GM12865 (cell line): ENCODE data around the gene MOK.

Experiments
- DNase-seq: peaks from one replicate; pipeline ENCODE4 v3.0.0; 2010; ENCODE audit warnings: low read depth
- H3K4me3 ChIP-seq: 2 replicates; pipeline ENCODE4 v1.5.1; 2011; ENCODE audit warnings: mild to moderate bottlenecking, low read depth, low read length, control low read depth
- CTCF ChIP-seq: IDR thresholded peaks from 2 replicates; pipeline ENCODE4 v1.5.1; 2011; ENCODE audit warnings: low read length, control low read depth, low read depth, inconsistent platforms; ENCODE audit not compliant: insufficient read depth; ENCODE audit errors: missing control alignments

The MOK gene

GRCh38 chr14:102345232-102345631, 40.3 kb upstream of the MOK start:
- H3K4me3 ChIP-seq = no peak overlapping the region
- TF ChIP-seq CTCF = no peak
- DNase-seq = no peak

- no peak for TF ChIP-seq CTCF
- DNase-seq = no peak
- H3K4me3 ChIP-seq = no peak overlapping the region
These were observed 39.5 kb upstream of the MOK start for GRCh38 chr14:102344485-102344884.

- H3K4me3 ChIP-seq = no peak overlapping the region
- TF ChIP-seq CTCF = no peak
- DNase-seq = no peak
These were observed 39.1 kb upstream of the MOK start for GRCh38 chr14:102344084-102344483.

GRCh38 chr14:102342238-102342637, 37.3 kb upstream of the MOK start:
- TF ChIP-seq CTCF = no peak
- DNase-seq = no peak
- no peak overlapping the region for H3K4me3 ChIP-seq

GRCh38 chr14:102341566-102341965, 36.6 kb upstream of the MOK start:
- DNase-seq = no peak
- no peak overlapping the region for H3K4me3 ChIP-seq
- no peak for TF ChIP-seq CTCF

- no peak overlapping the region for H3K4me3 ChIP-seq
- TF ChIP-seq CTCF = no peak
- DNase-seq = no peak
These were observed 33.8 kb upstream of the MOK start for GRCh38 chr14:102338724-102339123.

GRCh38 chr14:102335163-102335562, 30.2 kb upstream of the MOK start:
- no peak for DNase-seq
- no peak overlapping the region for H3K4me3 ChIP-seq
- no peak for TF ChIP-seq CTCF
